ENCODE measurements around the gene CLVS2.

Gene CLVS2

GRCh38 chr6:123064038-123064437 is 68.0 kb downstream of the CLVS2 start:
- in situ Hi-C loops (cut with HindIII; ENCODE audit: low sequenced_read_pairs): no loop called here
- H3K4me3 ChIP-seq (ENCODE audit: low read depth, low read length): no peak overlapping the region
- DNase-seq (ENCODE audit: low read depth, low spot score): no peak
- TF ChIP-seq, protein P1, sequence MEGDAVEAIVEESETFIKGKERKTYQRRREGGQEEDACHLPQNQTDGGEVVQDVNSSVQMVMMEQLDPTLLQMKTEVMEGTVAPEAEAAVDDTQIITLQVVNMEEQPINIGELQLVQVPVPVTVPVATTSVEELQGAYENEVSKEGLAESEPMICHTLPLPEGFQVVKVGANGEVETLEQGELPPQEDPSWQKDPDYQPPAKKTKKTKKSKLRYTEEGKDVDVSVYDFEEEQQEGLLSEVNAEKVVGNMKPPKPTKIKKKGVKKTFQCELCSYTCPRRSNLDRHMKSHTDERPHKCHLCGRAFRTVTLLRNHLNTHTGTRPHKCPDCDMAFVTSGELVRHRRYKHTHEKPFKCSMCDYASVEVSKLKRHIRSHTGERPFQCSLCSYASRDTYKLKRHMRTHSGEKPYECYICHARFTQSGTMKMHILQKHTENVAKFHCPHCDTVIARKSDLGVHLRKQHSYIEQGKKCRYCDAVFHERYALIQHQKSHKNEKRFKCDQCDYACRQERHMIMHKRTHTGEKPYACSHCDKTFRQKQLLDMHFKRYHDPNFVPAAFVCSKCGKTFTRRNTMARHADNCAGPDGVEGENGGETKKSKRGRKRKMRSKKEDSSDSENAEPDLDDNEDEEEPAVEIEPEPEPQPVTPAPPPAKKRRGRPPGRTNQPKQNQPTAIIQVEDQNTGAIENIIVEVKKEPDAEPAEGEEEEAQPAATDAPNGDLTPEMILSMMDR (IDR thresholded peaks at IDR 0.05; ENCODE audit: low read depth, low read length): no peak

- no peak overlapping the region for H3K4me3 ChIP-seq (ENCODE audit: low read depth, low read length)
- TF ChIP-seq, protein P1 (IDR thresholded peaks at IDR 0.05; ENCODE audit: low read depth, low read length): no peak
- in situ Hi-C loops (cut with HindIII; ENCODE audit: low sequenced_read_pairs): no loop called here
- no peak for DNase-seq (ENCODE audit: low read depth, low spot score)
Observed at GRCh38 chr6:123074616-123075015, 78.6 kb downstream of the CLVS2 start.

DNA sequence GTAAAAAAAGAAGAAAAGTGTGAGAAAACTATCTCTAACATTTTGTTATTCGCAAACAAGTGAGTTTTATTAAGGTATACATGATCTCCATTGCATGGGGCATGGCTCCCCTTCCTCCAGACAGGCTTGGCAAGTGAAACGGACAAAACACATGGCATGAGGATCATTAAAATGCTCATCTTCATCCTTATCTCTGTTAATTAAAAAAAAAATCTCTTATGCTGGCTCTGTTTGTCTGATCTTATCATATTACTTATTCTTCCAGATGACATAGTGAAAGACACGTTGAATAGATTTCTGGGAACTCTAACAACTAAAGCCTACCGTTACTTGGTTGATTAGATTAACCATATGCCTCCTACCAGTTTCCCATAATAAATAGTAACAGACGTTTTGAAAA is 89.4 kb downstream of the CLVS2 start:
- in situ Hi-C loops (cut with HindIII; ENCODE audit: low sequenced_read_pairs): no loop called here
- TF ChIP-seq, protein P1 (IDR thresholded peaks at IDR 0.05; ENCODE audit: low read depth, low read length): no peak
- DNase-seq (ENCODE audit: low read depth, low spot score): no peak
- H3K4me3 ChIP-seq (ENCODE audit: low read depth, low read length): no peak overlapping the region

- TF ChIP-seq, protein P1 (IDR thresholded peaks at IDR 0.05; ENCODE audit: low read depth, low read length): no peak
- DNase-seq (ENCODE audit: low read depth, low spot score): no peak
- in situ Hi-C loops (cut with HindIII; ENCODE audit: low sequenced_read_pairs): no loop called here
- no peak overlapping the region for H3K4me3 ChIP-seq (ENCODE audit: low read depth, low read length)
Observed at GRCh38 chr6:123089226-123089625, 93.2 kb downstream of the CLVS2 start.

GRCh38 chr6:123091091-123091895 is 95.3 kb downstream of the CLVS2 start:
- TF ChIP-seq, protein P1 (IDR thresholded peaks at IDR 0.05; ENCODE audit: low read depth, low read length): no peak
- in situ Hi-C loops (cut with HindIII; ENCODE audit: low sequenced_read_pairs): no loop called here
- no peak overlapping the region for H3K4me3 ChIP-seq (ENCODE audit: low read depth, low read length)
- peak; percentile 86 for DNase-seq (ENCODE audit: low read depth, low spot score)

DNA sequence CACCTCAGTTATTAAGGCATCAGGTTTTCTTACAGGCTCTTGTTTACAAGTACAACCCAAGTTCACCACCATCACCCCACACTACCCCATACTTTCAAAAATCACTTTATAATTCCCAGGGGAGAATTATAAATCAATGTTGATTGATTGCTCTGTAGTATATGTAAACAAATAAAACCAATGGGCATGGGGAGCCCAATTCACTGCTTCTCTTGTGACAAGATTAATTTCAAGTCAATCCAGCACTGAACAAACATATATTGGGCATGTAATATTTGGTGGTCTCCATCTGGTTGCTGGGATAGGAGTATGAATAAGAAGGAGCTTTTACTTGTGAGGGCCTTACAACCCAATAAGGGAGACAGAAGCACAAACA is 95.8 kb downstream of the CLVS2 start:
- no peak for DNase-seq (ENCODE audit: low read depth, low spot score)
- in situ Hi-C loops (cut with HindIII; ENCODE audit: low sequenced_read_pairs): no loop called here
- TF ChIP-seq, protein P1 (IDR thresholded peaks at IDR 0.05; ENCODE audit: low read depth, low read length): no peak
- H3K4me3 ChIP-seq (ENCODE audit: low read depth, low read length): no peak overlapping the region

Measured in astrocyte of the spinal cord (primary cell).